Ramos (cell line): Measurements from ENCODE around the gene EPHB4.

ENCODE experiments used
- in situ Hi-C: fragments of 300-500 bp; cut with MboI; formaldehyde crosslinking; loops from one replicate; pipeline ENCODE4 v1.14.3; 2022; ENCODE audit warnings: low sequenced_read_pairs; ENCODE audit not compliant: unreplicated experiment

The EPHB4 gene

GRCh38 chr7:100856871-100857282, 29.6 kb upstream of the EPHB4 start:
- in situ Hi-C loops = loop anchor here (10.0 to 25.0 kb wide), 2 partner anchors 152 to 1605 kb away; partner anchors contain the start of genes ALKBH4, LRWD1 and POP7

- in situ Hi-C loops = loop anchor here (10.0 to 25.0 kb wide), 2 partner anchors 151 to 1607 kb away; partner anchors contain the start of genes ALKBH4, LRWD1 and POP7
These were observed 28.2 kb upstream of the EPHB4 start for GRCh38 chr7:100855515-100855914.

GRCh38 chr7:100854899-100855298, 27.6 kb upstream of the EPHB4 start:
- in situ Hi-C loops = loop anchor here (10.0 to 25.0 kb wide), 2 partner anchors 150 to 1607 kb away; partner anchors contain the start of genes ALKBH4, LRWD1 and POP7

DNA sequence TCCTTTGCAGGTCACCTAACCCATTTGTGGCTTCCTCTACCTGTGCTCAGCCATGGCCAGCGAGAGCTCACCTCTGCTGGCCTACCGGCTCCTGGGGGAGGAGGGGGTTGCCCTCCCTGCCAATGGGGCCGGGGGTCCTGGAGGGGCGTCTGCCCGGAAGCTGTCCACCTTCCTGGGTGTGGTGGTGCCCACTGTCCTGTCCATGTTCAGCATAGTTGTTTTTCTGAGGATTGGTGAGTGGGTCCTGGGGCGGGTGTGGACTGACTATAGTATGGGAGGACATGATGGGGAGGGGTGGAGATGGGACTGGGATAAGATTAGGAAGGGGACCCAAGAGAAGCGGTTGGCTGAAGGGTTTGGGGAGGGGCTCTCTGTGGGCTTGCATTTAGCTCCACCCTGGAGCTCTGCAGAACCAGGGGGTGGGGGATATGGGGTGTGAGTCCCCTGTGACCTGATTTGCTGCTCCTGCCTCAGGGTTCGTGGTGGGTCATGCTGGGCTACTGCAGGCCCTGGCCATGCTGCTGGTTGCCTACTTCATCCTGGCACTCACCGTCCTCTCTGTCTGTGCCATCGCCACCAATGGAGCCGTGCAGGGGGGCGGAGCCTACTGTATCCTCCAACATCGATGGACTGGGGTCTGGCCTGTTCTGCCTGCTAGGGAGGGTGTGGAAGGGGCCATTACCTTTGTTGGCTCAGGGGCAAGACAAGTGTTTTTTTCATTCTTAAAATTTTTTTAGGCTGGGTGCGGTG, 27.0 kb upstream of the EPHB4 start:
- in situ Hi-C loops = loop anchor here (10.0 to 25.0 kb wide), 2 partner anchors 150 to 1608 kb away; partner anchors contain the start of genes ALKBH4, LRWD1 and POP7

DNA sequence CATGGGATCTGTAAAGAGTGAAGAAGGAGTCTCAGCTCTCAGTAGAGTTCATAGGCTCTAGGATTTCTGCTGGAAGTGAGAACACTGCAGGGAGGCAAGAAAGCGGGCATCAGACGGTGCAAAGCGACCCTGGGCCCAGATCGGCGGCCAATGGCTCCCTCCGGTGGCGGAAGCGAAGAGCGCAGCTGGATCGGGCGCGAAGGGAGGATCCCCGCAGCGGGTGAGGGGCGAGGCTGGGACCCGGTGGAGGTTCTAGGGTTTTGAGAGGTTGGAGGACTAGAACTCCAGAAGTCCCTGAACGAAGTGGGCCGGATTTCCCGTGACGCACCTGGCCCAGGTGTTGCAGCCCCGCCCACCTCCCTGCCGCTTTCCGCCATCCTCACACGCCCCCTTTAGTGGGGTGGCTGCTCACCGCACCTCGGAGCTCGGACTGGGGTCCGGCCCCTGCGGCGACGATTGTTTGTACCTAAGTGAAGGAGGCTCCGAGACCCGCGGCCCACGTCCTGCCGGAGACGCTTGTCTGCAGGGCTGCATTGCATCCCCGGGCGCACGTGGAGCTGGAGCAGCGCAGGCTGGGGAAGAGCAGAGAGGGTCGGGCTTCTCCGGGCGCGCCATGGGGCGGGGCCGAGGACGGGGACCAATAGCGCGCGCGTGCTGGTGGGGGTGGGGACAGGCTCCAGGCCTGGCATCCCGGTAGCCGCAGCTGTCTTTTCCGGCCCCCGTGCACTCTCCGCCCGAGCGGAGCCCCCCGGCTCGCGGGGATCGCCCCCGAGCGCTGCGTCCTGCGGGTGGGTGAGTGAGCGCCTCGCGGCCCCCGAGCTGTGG, 24.9 kb upstream of the EPHB4 start, which contains the start of gene SLC12A9:
TSS of gene SLC12A9 (plus strand) at position 666 of the 825 bp plus-strand sequence. CDS start 1,485 bp downstream, outside the sequence.
- in situ Hi-C loops = loop anchor here (10.0 to 25.0 kb wide), 2 partner anchors 147 to 1610 kb away; partner anchors contain the start of genes ALKBH4, LRWD1 and POP7

DNA sequence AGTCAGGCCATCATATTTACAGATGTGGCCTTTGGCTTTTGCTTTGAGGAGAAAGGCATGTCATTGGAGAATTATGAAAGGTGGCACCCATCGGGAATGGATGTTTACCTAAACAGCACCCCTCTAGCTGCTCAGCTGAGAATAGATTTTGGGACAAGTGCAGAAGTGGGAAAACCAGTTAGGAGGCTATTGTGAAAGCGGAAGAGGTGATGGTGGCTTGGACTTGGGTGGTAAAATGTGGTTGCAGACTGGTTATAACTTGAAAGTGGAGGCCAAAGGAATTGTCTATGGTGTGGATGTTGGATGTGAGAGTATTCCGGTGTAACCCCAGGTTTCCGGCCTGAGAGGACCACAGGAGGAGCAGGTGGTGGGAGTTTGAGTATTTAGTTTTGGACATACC, 20.0 kb upstream of the EPHB4 start:
- in situ Hi-C loops = no loop called here

- in situ Hi-C loops = no loop called here
These were observed 13.3 kb upstream of the EPHB4 start for GRCh38 chr7:100840470-100841100.

- in situ Hi-C loops = no loop called here
These were observed 12.0 kb upstream of the EPHB4 start for GRCh38 chr7:100839361-100839760.

DNA sequence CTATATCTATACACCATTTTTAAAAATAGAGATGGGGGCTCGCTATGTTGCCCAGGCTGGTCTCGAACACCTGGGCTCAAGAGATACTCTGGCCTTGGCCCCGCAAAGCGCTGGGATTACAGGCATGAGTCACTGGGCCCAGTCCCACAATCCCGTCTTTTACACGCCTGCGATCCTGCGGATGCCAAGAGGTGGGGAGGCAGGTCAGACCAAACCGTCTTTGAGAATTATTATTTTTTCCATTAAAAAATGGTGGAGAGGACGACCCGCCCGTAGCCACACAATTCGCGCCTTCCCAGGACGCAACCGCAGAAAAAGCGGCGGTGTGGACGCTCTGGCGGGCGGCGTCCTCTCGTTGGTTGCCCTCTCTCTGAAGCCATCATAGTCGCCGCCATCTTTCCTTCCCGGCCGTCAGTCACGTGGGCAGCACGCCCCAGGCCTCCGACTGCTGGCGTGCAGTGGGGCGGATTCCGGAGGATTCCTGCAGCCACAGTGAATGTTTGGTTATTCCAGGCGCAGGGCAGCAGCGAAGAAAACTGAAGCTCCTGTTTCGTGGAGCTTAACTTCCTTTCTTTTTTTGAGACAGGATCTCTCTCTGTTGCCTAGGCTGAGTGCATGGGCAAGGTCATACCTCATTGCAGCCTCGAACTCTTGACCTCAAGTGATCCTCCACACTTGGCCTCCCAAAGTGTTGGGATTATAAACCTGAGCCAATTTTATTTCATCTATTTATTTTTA, 9.9 kb upstream of the EPHB4 start:
- in situ Hi-C loops = no loop called here

DNA sequence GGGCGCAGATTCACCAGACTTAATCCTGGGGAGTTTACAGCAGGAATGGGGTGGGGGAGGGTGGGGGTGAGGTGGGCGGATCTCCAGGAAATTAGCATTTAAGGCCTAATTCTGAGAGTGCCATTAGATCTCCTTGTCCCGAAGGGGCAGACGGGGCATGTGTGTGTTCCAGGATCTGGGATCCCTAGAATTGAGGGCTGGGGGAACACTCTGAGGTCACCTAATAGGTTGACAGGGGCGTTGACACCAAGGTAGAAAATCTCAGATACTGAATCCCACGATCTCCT, 9.4 kb upstream of the EPHB4 start:
- in situ Hi-C loops = no loop called here

DNA sequence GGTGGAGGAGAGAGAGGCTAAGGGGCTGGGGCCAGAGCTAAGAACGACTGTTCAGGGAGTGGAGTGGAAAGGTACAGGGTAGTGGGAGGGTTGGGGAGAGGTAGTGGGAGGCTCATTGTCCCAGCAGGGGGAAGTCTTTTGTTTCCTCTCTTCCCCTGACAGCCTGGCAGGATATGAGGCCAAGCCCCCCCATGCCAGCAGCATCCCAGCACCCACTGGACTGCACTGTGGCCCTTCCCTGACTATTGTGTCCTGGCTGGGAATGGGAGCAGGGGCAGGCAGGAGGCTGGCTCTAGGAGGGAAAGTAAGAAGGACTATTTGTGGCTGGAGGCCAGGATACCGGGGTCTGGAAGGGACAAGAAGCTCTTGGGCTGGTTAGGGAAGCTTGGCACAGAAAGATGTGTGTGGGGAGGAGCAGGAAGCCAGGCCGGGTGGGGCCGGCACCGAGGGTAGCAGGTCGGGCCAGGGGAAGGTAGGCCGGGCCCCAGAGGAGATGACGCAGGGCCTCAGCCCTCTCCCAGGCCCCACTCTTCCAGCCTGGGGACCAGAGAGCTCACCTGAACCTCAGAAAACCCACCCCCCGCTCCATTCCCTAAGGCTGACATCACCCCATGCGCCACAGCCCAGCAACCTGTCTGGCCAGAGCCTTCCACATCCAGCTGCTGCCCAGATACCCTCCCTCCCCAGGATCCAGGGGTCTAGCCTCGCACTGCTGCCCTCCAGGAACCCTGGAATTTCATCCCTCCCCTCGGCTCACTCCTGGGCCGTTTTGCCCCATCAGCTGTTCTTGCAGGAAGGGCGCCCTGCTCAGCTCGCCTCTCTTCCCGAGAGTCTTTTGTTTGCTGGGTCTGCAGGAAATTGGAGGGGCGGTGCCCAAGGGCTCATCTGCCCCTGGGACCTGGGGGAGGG, 8.8 kb upstream of the EPHB4 start:
- in situ Hi-C loops = no loop called here

DNA sequence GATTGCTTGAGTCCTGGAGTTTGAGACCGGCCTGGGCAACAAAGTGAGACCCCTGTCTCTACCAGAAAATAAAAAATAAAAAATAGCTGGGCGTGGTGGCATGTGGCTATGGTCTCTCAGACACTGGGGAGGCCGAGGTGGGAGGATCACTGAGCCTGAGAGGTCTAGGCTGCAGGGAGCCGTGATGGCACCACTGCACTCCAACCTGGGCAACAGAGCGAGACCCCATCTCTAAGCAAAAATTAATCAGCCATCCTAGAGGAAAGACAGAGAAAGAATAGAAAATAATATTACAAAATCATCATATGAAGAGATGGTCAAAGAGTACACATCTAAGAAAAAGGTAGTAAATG, 4.9 kb upstream of the EPHB4 start:
- in situ Hi-C loops = no loop called here

DNA sequence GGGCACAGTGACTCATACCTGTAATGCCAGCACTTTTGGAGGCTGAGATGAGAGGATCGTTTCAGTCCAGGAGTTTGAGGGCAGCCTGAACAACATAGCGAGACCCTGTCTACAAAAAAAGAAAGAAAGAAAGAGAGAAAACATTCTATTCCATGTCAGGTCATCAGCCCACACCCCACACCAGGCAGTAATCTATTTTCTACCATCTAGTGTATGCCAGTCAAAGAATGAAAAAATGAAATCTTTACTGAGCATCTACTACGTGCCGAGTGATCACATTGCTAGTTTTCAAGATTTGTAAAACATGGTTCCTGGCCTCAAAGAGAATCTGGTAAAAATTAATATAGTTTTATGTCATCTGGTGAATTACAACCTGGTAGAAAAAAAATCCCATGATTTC, 3.1 kb upstream of the EPHB4 start:
- in situ Hi-C loops = no loop called here

GRCh38 chr7:100829150-100829716, 1.9 kb upstream of the EPHB4 start:
- in situ Hi-C loops = no loop called here

- in situ Hi-C loops = no loop called here
These were observed 601 bp downstream of the EPHB4 start for GRCh38 chr7:100826514-100827329.

DNA sequence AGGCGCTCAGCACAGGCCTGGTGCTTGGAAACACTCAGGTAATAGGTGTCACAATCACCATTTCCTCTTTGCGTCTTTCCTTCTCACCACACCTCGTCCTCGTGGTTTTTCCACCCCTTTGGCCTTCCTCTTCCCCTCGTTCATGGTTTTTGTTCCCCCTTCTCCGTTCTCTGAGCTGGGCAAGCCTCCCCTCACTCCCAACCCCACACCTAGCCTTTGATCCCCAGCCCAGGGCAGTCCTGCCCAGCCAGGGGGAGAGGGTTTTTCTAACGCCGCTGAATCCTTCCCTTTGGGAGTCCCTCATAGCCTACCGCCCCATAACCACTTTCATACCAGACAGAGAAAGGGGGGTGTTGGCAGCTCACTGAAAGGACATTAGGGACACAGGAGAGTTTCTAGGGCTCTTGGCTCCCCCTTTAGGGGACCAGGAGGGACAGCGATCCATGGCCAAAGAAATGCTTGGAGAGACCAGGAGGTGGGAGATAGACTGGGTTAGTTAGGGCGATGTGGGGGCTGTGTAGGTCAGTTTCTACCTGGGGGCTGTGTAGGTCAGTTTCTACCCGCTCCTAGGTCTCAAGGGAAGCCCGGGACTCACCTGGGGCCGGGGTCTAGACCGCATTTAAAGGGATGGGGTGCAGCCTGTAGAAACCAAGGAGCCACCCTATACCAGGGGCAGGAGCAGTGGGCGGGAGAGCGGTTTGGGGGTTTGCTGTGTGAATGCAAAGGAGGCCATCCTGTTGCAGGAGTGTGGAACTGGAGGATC, 1.4 kb downstream of the EPHB4 start:
- in situ Hi-C loops = no loop called here

DNA sequence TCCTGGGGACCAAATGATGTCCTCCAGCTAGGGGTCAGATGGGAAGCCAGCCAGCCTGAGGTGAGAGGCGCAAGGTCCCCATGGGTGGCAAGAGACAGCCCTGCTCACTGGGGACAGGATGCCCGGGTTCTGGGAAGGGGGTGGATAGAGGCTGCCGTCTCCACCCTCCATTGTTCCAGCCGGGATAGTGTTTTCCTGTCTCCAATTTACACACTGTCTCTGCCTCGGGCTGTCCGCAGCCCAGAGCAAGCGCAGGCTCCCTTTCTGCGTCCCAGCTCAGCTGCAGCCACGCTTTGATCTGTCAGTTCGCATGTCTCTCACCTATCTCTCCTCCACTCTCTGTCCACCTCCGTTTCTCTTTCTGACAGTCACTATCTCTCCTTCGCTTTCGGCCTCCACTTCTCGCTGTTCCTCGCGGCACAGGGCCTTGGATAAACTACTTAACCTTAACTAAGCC, 2.1 kb downstream of the EPHB4 start:
- in situ Hi-C loops = no loop called here
